ENCODE measurements around the gene RBP7. TPM values are rescaled to one million over a fixed set of nuclear protein-coding genes. Genes with fewer than 3 reads are reported as not detected.
"Not testable (repeated sequence)": the region's sequence is repeated elsewhere in the genome, so short reads cannot be mapped to it uniquely, and the experiment has no call there.

RBP7 gene
- total and polyA plus RNA-seq, 4 donors = 1.2 to 11.8 (median 4.8) TPM

GRCh38 chr1:10020086-10020485, 23.1 kb downstream of the RBP7 start (continued):
- no peak for TF ChIP-seq HNF4A (conservative IDR thresholded peaks at IDR 0.05)
- no peak for TF ChIP-seq GABPA (IDR thresholded peaks at IDR 0.05 in 1 of 2, conservative IDR thresholded peaks at IDR 0.05 in 1 of 2)
- TF ChIP-seq SP1 (IDR thresholded peaks at IDR 0.05) = no peak
- no peak for TF ChIP-seq NR2F2 (IDR thresholded peaks at IDR 0.05)
- no peak for TF ChIP-seq YY1 (IDR thresholded peaks at IDR 0.05)

DNA sequence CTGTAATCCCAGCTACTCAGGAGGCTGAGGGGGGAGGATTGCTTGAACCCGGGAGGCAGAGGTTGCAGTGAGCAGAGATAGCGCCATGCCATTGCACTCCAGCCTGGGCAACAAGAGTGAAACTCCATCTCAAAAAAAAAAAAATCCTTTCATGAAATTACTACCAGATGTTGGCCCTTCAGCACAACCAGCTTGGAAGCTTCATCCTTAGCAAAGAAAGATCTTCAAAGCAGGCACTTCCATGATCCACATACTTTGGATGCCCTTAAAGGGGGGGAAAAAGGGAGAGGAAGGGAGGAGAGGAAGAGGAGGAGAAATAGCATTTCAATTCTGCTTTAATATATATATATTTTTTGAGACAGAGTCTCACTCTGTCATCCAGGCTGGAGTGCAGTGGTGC, 23.6 kb downstream of the RBP7 start:
- H3K9ac ChIP-seq (ENCODE audit: low read depth in 1 of 2, low read length in 2 of 2); DNase-seq (ENCODE audit: low spot score); H3K36me3 ChIP-seq (ENCODE audit: control insufficient read depth in 4 of 4, insufficient read depth in 3 of 4, low read depth in 1 of 4, low read length in 3 of 4); H3K9me3 ChIP-seq (ENCODE audit: control insufficient read depth in 4 of 4, low read length in 3 of 4); H3K27ac ChIP-seq (ENCODE audit: low read depth in 1 of 2, low read length in 2 of 2); H3K4me3 ChIP-seq (ENCODE audit: low read depth in 1 of 3, low read length in 3 of 3); H3K4me1 ChIP-seq (ENCODE audit: control insufficient read depth in 4 of 4, insufficient read depth in 4 of 4, low read length in 3 of 4); H3K27me3 ChIP-seq (ENCODE audit: control insufficient read depth in 4 of 4, insufficient read depth in 4 of 4, low read length in 3 of 4): not testable (repeated sequence)
- WGBS = 83% methylated on average over 2 of the region's 2 CpGs

DNA sequence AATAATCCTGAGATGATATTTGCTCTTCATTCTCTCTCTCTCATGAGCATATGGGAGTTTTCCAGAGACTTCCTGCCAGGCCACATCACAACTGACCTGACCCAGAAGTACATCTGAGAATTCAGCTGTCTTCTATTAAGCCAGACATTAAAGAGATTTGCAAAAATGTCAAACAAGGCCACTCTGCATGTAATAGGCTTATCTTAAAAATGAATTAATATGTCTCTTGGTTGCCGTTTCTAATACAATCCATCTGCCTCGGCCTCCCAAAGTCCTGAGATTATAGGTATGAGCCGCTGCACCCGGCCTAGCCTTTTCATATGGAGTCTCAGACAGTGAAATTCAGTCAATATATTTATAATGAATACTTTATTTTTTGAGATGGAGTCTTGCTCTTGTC, 25.0 kb downstream of the RBP7 start:
- H3K36me3 ChIP-seq (ENCODE audit: control insufficient read depth in 4 of 4, insufficient read depth in 3 of 4, low read depth in 1 of 4, low read length in 3 of 4); H3K27me3 ChIP-seq (ENCODE audit: control insufficient read depth in 4 of 4, insufficient read depth in 4 of 4, low read length in 3 of 4); H3K27ac ChIP-seq (ENCODE audit: low read depth in 1 of 2, low read length in 2 of 2); H3K9ac ChIP-seq (ENCODE audit: low read depth in 1 of 2, low read length in 2 of 2); H3K4me1 ChIP-seq (ENCODE audit: control insufficient read depth in 4 of 4, insufficient read depth in 4 of 4, low read length in 3 of 4); DNase-seq (ENCODE audit: low spot score); H3K9me3 ChIP-seq (ENCODE audit: control insufficient read depth in 4 of 4, low read length in 3 of 4); H3K4me3 ChIP-seq (ENCODE audit: low read depth in 1 of 3, low read length in 3 of 3): not testable (repeated sequence)
- 93% methylated on average over 4 of the region's 4 CpGs for WGBS

GRCh38 chr1:10022656-10023055, 25.6 kb downstream of the RBP7 start:
- Histone ChIP-seq H3K4me1 (ENCODE audit: control insufficient read depth in 4 of 4, insufficient read depth in 4 of 4, low read length in 3 of 4) (no peaks in the 10 kb centered on the region), H3K27me3 (ENCODE audit: control insufficient read depth in 4 of 4, insufficient read depth in 4 of 4, low read length in 3 of 4) (no peaks in the 10 kb centered on the region), H3K27ac (ENCODE audit: low read depth in 1 of 2, low read length in 2 of 2) (no peak overlapping the region), H3K9me3 (ENCODE audit: control insufficient read depth in 4 of 4, low read length in 3 of 4) (no peaks in the 10 kb centered on the region), H3K9ac (ENCODE audit: low read depth in 1 of 2, low read length in 2 of 2) (no peak overlapping the region), H3K36me3 (ENCODE audit: control insufficient read depth in 4 of 4, insufficient read depth in 3 of 4, low read depth in 1 of 4, low read length in 3 of 4) (no peaks in the 10 kb centered on the region), H3K4me3 (ENCODE audit: low read depth in 1 of 3, low read length in 3 of 3) (no peak overlapping the region)
- no peak for DNase-seq (ENCODE audit: low spot score)
- 92% methylated on average over 7 of the region's 7 CpGs for WGBS
- TF ChIP-seq RXRA (IDR thresholded peaks at IDR 0.05) (no peak), RAD21 (IDR thresholded peaks at IDR 0.05) (no peak), SP1 (IDR thresholded peaks at IDR 0.05) (no peak), FOXA1 (IDR thresholded peaks at IDR 0.05) (no peak), GABPA (IDR thresholded peaks at IDR 0.05 in 1 of 2, conservative IDR thresholded peaks at IDR 0.05 in 1 of 2) (no peak), HNF4A (conservative IDR thresholded peaks at IDR 0.05) (no peak), CTCF (IDR thresholded peaks at IDR 0.05; ENCODE audit: low read depth, low read length, missing input control) (no peak), MAX (IDR thresholded peaks at IDR 0.05) (no peak), YY1 (IDR thresholded peaks at IDR 0.05) (no peak), EGR1 (IDR thresholded peaks at IDR 0.05; ENCODE audit: low read depth in 2 of 2) (no peak), FOXA2 (IDR thresholded peaks at IDR 0.05) (no peak), TAF1 (conservative IDR thresholded peaks at IDR 0.05) (no peak), JUND (IDR thresholded peaks at IDR 0.05) (no peak), HNF4G (IDR thresholded peaks at IDR 0.05) (no peak), ZBTB33 (IDR thresholded peaks at IDR 0.05) (no peak), NR2F2 (IDR thresholded peaks at IDR 0.05) (no peak)
- TF ChIP-seq, protein P1, sequence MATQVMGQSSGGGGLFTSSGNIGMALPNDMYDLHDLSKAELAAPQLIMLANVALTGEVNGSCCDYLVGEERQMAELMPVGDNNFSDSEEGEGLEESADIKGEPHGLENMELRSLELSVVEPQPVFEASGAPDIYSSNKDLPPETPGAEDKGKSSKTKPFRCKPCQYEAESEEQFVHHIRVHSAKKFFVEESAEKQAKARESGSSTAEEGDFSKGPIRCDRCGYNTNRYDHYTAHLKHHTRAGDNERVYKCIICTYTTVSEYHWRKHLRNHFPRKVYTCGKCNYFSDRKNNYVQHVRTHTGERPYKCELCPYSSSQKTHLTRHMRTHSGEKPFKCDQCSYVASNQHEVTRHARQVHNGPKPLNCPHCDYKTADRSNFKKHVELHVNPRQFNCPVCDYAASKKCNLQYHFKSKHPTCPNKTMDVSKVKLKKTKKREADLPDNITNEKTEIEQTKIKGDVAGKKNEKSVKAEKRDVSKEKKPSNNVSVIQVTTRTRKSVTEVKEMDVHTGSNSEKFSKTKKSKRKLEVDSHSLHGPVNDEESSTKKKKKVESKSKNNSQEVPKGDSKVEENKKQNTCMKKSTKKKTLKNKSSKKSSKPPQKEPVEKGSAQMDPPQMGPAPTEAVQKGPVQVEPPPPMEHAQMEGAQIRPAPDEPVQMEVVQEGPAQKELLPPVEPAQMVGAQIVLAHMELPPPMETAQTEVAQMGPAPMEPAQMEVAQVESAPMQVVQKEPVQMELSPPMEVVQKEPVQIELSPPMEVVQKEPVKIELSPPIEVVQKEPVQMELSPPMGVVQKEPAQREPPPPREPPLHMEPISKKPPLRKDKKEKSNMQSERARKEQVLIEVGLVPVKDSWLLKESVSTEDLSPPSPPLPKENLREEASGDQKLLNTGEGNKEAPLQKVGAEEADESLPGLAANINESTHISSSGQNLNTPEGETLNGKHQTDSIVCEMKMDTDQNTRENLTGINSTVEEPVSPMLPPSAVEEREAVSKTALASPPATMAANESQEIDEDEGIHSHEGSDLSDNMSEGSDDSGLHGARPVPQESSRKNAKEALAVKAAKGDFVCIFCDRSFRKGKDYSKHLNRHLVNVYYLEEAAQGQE (IDR thresholded peaks at IDR 0.05) = no peak
- TF ChIP-seq, protein P2, sequence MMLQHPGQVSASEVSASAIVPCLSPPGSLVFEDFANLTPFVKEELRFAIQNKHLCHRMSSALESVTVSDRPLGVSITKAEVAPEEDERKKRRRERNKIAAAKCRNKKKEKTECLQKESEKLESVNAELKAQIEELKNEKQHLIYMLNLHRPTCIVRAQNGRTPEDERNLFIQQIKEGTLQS (IDR thresholded peaks at IDR 0.05) = no peak

Measured in liver (tissue), 9 donors.